ENCODE measurements around the gene ASAP3.

DNA sequence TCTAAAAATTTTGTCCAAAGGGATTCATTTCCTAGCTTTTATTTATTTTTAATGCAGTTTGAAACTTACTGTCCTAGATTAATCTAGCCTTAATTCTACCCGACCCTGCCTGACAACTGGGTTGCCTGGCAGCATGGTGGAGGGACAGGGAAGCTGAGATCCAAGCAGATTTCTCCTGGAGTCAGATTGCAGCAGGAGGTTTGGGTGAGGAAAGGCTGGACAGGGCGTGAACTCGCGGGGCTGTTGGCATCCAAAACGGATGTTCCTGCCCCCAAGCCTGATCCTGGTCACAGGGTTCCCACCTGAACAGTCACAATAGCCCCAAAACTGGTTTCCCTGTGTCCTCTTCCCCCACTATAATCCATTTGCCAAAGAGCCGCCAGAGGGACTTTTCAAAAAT lies 82.7 kb downstream of the ASAP3 start:
- TF ChIP-seq, protein P1, sequence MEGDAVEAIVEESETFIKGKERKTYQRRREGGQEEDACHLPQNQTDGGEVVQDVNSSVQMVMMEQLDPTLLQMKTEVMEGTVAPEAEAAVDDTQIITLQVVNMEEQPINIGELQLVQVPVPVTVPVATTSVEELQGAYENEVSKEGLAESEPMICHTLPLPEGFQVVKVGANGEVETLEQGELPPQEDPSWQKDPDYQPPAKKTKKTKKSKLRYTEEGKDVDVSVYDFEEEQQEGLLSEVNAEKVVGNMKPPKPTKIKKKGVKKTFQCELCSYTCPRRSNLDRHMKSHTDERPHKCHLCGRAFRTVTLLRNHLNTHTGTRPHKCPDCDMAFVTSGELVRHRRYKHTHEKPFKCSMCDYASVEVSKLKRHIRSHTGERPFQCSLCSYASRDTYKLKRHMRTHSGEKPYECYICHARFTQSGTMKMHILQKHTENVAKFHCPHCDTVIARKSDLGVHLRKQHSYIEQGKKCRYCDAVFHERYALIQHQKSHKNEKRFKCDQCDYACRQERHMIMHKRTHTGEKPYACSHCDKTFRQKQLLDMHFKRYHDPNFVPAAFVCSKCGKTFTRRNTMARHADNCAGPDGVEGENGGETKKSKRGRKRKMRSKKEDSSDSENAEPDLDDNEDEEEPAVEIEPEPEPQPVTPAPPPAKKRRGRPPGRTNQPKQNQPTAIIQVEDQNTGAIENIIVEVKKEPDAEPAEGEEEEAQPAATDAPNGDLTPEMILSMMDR (IDR thresholded peaks at IDR 0.05; ENCODE audit: low read depth, low read length, missing input control), result no peak
- TF ChIP-seq RAD21 (IDR thresholded peaks at IDR 0.05) (no peak), SP1 (IDR thresholded peaks at IDR 0.05) (no peak), HNF4A (conservative IDR thresholded peaks at IDR 0.05) (no peak), EGR1 (IDR thresholded peaks at IDR 0.05; ENCODE audit: low read depth in 2 of 2) (no peak), YY1 (IDR thresholded peaks at IDR 0.05) (no peak), JUND (IDR thresholded peaks at IDR 0.05) (no peak), GABPA (IDR thresholded peaks at IDR 0.05 in 1 of 2, conservative IDR thresholded peaks at IDR 0.05 in 1 of 2) (no peak)
- TF ChIP-seq, protein P2, sequence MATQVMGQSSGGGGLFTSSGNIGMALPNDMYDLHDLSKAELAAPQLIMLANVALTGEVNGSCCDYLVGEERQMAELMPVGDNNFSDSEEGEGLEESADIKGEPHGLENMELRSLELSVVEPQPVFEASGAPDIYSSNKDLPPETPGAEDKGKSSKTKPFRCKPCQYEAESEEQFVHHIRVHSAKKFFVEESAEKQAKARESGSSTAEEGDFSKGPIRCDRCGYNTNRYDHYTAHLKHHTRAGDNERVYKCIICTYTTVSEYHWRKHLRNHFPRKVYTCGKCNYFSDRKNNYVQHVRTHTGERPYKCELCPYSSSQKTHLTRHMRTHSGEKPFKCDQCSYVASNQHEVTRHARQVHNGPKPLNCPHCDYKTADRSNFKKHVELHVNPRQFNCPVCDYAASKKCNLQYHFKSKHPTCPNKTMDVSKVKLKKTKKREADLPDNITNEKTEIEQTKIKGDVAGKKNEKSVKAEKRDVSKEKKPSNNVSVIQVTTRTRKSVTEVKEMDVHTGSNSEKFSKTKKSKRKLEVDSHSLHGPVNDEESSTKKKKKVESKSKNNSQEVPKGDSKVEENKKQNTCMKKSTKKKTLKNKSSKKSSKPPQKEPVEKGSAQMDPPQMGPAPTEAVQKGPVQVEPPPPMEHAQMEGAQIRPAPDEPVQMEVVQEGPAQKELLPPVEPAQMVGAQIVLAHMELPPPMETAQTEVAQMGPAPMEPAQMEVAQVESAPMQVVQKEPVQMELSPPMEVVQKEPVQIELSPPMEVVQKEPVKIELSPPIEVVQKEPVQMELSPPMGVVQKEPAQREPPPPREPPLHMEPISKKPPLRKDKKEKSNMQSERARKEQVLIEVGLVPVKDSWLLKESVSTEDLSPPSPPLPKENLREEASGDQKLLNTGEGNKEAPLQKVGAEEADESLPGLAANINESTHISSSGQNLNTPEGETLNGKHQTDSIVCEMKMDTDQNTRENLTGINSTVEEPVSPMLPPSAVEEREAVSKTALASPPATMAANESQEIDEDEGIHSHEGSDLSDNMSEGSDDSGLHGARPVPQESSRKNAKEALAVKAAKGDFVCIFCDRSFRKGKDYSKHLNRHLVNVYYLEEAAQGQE (IDR thresholded peaks at IDR 0.05), result no peak
- TF ChIP-seq, protein P3, sequence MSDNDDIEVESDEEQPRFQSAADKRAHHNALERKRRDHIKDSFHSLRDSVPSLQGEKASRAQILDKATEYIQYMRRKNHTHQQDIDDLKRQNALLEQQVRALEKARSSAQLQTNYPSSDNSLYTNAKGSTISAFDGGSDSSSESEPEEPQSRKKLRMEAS (IDR thresholded peaks at IDR 0.05), result no peak
